ENCODE measurements around the gene NAA30.
"Not testable (repeated sequence)": the region's sequence is repeated elsewhere in the genome, so short reads cannot be mapped to it uniquely, and the experiment has no call there.

NAA30 gene

GRCh38 chr14:57390037-57390805, at the start of gene NAA30:
Gene NAA30 (plus strand): TSS chr14:57390586. CDS start chr14:57390958, 372 bp downstream.
- DNase-seq (ENCODE audit: low spot score), result peak; percentile 96

DNA sequence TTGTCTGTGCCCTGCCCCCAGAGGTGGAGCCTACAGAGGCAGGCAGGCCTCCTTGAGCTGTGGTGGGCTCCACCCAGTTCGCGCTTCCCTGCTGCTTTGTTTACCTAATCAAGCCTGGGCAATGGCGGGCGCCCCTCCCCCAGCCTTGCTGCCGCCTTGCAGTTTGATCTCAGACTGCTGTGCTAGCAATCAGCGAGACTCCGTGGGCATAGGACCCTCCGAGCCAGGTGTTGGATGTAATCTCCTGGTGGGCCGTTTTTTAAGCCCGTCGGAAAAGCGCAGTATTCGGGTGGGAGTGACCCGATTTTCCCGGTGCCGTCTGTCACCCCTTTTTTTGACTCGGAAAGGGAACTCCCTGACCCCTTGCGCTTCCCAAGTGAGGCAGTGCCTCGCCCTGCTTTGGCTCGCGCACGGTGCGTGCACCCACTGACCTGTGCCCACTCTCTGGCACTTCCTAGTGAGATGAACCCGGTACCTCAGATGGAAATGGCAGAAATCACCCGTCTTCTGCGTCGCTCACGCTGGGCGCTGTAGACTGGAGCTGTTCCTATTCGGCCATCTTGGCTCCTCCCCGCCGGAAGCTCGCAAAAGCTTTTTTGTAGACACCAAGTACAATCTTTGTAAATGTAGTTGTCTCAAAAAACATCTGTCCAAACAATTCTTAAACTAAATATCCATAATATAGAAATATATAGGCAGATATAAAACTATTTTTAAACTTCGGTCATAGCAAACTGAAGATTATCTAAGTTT, 46.7 kb upstream of the NAA30 start:
- not testable (repeated sequence) for DNase-seq (ENCODE audit: low spot score)

DNA sequence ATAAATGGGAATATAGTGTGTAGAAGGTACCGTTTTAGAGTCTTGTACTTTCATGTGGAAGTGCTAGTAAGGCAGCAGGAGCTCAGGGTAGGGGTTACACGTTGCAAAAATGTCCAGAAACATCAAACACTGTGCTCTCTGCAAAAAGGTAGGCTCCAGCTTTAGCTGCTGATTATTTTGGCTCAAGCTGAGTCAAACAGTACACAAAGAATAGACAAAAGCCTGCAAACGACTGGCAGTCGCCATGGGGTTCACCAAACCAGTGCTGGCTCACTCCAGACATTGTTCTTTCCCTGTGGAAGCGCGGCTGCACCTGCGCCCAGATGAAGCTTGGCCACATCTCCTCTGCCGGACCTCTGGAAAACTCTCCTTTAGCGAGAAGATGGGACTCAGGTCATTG, 45.3 kb upstream of the NAA30 start:
- DNase-seq (ENCODE audit: low spot score), result no peak

- DNase-seq (ENCODE audit: low spot score), result no peak
Measured at GRCh38 chr14:57346741-57347140, 43.6 kb upstream of the NAA30 start.

- DNase-seq (ENCODE audit: low spot score), result no peak
Measured at GRCh38 chr14:57352396-57353170, 37.8 kb upstream of the NAA30 start.

- no peak for DNase-seq (ENCODE audit: low spot score)
Measured at GRCh38 chr14:57355081-57355800, 35.1 kb upstream of the NAA30 start.

DNA sequence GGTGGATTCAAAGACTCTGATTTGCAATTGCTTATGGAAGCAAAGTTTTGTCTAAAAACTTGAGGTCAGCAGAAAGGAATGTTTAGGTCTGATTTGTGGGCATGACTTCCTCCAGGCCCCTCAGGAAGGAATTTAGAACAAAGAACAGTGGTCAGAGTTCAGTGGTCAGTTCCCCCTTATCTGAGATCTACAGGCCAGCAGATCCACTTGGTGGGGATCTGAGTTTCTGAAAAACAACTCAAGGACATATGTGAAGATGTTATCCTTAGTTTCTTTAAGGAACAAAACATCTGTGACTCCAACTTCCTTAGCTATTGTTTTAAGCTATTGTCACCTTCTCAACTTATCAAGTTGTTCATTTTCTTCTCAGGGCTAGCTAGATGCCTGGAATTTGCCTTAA, 28.0 kb upstream of the NAA30 start:
- no peak for DNase-seq (ENCODE audit: low spot score)

DNA sequence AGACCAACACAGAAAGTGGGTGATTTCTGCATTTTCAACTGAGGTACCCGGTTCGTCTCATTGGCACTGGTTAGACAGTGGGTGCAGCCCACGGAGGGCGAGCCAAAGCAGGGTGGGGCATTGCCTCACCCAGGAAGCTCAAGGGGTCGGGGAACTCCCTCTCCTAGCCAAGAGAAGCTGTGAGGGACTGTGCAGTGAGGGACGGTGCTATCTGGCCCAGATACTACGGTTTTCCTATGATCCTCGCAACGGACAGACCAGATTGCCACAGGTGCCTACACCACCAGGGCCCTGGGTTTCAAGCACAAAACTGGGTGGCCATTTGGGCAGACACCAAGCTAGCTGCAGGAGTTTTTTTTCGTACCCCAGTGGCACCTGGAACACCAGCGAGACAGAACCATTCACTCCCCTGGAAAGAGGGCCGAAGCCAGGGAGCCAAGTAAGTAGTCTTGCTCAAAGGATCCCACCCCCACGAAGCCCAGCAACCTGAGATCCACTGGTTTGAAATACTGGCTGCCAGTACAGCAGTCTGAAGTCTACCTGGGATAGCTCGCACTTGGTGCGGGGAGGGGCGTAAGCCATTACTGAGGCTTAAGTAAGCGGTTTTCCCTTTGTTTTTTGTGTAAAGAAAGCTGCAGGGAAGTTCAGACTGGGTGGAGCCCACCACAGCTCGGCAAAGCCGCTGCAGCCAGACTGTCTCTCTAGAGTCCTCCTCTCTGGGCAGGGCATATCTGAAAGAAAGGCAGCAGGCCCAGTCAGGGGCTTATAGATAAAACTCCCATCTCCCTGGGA, 25.5 kb upstream of the NAA30 start:
- no peak for DNase-seq (ENCODE audit: low spot score)

- not testable (repeated sequence) for DNase-seq (ENCODE audit: low spot score)
Measured at GRCh38 chr14:57370187-57370586, 20.2 kb upstream of the NAA30 start.

DNA sequence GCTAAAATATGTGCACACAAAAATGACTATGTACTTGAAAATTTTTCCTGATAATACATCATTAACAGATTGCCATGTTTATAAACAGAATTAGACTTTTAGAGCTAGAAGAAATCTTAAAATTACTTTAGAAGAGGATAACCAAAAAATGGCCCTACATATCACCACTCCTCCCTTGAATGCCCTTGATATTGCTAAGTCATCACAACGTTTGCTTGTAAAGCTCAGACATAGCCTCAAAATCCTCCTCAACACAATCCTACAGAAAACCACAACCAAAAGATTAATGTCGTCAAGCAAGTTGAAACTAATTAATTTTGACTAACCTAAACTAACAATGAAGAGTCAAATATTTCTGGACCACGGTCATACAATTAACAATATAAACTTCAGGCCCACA, 19.4 kb upstream of the NAA30 start:
- DNase-seq (ENCODE audit: low spot score), result no peak

GRCh38 chr14:57375156-57375555, 15.2 kb upstream of the NAA30 start:
- DNase-seq (ENCODE audit: low spot score), result no peak

- DNase-seq (ENCODE audit: low spot score), result no peak
Measured at GRCh38 chr14:57378661-57379060, 11.7 kb upstream of the NAA30 start.

- DNase-seq (ENCODE audit: low spot score), result no peak
Measured at GRCh38 chr14:57380935-57381334, 9.5 kb upstream of the NAA30 start.

GRCh38 chr14:57382283-57382682, 8.1 kb upstream of the NAA30 start:
- no peak for DNase-seq (ENCODE audit: low spot score)

GRCh38 chr14:57383125-57383745, 7.2 kb upstream of the NAA30 start:
- no peak for DNase-seq (ENCODE audit: low spot score)

DNA sequence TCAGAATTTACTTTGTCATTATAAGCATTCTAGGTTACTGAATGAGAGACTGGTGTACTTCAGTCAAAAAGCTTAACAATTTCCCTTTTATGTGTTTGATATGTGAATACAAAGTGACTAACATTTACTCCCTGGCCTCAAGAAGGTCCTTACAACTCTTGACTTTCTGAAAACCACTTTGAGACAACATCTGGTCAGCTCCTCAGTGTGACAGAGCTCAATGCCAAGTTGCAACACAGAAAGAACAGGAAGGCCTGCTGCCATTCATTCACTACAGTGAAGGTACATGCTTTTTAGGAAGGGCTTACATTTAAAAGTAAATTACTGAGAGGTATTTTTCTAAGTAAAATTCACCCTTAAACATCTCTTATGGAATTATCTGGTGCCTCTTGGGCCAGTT, 2.3 kb upstream of the NAA30 start:
- DNase-seq (ENCODE audit: low spot score), result no peak

DNA sequence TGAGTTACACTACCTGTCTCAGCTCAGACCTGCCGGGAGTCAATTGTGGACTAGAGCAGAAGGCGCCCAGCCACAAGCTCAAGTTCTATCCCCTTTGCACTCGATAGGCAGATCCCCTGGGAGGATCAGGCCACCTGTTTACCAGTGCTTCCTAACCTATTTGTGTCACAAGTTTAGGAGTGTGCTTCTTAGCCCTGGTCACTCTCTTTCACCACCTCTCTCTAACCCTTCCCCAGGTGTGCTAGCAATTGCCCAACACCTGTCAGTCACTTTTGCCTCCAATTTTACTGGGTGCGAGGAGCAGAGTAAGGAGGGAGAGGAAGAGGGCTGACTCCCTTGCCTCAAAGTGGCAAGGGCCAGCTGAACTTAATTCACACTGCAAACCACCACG, 745 bp upstream of the NAA30 start:
- no peak for DNase-seq (ENCODE audit: low spot score)

DNA sequence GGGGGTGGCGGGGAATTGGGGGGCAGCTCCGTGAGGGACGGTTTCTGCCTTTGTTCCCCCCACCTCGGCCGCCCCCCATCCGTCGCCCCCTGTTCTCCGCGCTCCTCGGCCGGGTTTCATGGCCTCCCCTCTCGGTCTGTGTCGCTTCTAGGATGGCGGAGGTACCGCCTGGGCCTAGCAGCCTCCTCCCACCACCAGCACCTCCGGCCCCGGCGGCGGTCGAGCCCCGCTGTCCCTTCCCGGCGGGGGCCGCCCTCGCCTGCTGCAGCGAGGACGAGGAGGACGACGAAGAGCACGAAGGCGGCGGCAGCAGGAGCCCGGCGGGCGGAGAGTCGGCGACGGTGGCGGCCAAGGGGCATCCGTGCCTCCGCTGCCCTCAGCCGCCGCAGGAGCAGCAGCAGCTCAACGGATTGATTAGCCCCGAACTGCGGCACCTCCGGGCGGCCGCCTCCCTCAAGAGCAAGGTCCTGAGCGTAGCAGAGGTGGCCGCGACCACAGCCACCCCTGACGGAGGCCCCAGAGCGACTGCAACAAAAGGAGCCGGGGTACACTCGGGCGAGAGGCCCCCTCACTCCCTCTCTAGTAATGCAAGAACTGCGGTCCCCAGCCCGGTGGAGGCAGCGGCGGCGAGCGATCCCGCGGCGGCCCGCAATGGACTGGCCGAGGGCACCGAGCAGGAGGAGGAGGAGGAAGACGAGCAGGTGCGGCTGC, 575 bp downstream of the NAA30 start:
- DNase-seq (ENCODE audit: low spot score), result peak; percentile 28

DNA sequence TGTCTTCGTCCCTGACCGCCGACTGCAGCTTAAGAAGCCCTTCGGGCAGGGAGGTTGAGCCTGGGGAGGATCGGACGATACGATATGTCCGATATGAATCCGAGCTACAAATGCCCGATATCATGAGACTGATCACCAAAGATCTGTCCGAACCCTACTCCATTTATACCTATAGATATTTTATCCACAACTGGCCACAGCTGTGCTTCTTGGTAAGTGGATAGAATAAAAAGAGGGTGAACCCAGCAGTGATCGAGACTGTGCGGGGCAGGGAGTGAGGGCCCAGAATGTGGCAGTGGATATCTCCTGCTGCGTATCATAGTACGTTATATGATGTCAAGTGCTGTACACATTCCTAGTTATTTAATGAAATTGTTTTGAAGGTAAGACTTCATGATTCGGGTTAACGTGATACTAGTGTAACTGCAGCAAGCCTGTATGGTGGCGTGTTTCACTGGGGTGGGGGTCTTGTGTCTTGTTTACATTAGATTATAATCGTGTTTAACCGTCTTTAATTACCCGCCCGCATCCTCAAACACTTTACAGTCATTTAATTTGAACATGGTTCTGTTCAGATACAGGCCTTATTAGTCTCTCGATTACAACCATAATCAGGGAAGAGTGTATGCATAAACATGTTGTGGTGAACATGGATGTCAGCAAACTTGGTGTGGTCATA, 1.3 kb downstream of the NAA30 start:
- no peak for DNase-seq (ENCODE audit: low spot score)

GRCh38 chr14:57392830-57393229, 2.4 kb downstream of the NAA30 start:
- no peak for DNase-seq (ENCODE audit: low spot score)
